ENCODE results near the gene CXCL12.

DNA sequence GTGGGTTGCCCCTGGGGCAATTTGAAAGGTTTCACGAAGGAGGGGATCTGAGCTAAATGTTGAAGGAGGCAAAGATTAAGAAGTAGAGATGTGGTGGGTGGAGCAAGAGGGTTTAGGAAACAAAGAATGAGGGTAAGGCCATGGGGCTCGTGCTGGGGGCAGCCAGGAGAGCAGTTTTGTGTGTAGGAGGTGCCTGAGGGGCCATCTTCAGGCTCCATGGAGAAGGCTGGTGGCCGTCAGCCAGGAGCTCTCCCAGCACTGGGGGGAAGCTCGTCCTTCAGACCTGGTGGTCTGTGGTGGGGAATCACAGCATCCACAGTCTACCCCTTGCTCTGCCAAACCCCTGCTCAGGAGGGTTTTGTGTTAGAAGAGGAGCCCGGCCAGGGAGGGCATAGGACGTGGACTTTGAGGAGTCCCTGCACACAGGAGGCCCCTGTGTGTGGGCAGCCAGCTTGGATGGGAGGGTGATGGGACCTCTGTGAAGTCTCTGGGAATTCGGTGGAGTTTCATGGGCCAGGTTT lies 11.8 kb upstream of the CXCL12 start:
- TF ChIP-seq EZH2 (IDR thresholded peaks at IDR 0.05; ENCODE audit: insufficient read depth, poor library complexity, severe bottlenecking) (no peak), EZH2phosphoT487 (IDR thresholded peaks at IDR 0.05; ENCODE audit: insufficient read depth, low read depth) (no peak)
